A673 (cell line): ENCODE data around the gene CABLES1. TPM values are rescaled to one million over a fixed set of nuclear protein-coding genes. Genes with fewer than 3 reads are reported as not detected.
"Not testable (repeated sequence)": the region's sequence is repeated elsewhere in the genome, so short reads cannot be mapped to it uniquely, and the experiment has no call there.

Experiments
- BruUV-seq: library from RNA; stranded (reverse); fragments of 400-500 nt; replicated peaks from 2 replicates; lab custom pipeline; 2021; lab: Mats Ljungman, UMichigan
- CTCF ChIA-PET: fragments of 300-600 bp; sonication (Branson Sonifier 250); formaldehyde crosslinking; loops from one replicate; lab custom pipeline; 2022; ENCODE audit warnings: antibody characterized with exemption; lab: Charles Lee
- POLR2A ChIA-PET: fragments of 300-600 bp; sonication (Branson Sonifier 250); formaldehyde crosslinking; loops from one replicate; lab custom pipeline; 2022; ENCODE audit warnings: antibody characterized with exemption; ENCODE audit not compliant: low non-redundant PET; lab: Charles Lee
- DNase-seq: peaks from one replicate; pipeline ENCODE4 v3.0.0-alpha.2; 2015; ENCODE audit warnings: low spot score
- H3K27ac ChIP-seq: fragments of 200-600 bp; sonication (generic); 2 replicates; pipeline ENCODE4 v1.5.1; 2016; ENCODE audit warnings: mixed run types, low read depth, mild to moderate bottlenecking, mixed read lengths, antibody characterized with exemption, low read length; ENCODE audit not compliant: poor library complexity, severe bottlenecking
- H3K27me3 ChIP-seq: fragments of 200-600 bp; sonication (generic); replicated peaks from 2 replicates; pipeline ENCODE4 v1.6.1; 2017; ENCODE audit warnings: mixed run types, low read depth, mild to moderate bottlenecking, mixed read lengths, antibody characterized with exemption, low read length; ENCODE audit not compliant: insufficient read depth, poor library complexity
- H3K36me3 ChIP-seq: fragments of 200-600 bp; sonication (generic); 2 replicates; pipeline ENCODE4 v1.6.1; 2016; ENCODE audit warnings: mixed run types, mild to moderate bottlenecking, mixed read lengths, antibody characterized with exemption, low read length; ENCODE audit not compliant: insufficient read depth, poor library complexity, severe bottlenecking
- H3K4me1 ChIP-seq: fragments of 200-600 bp; sonication (generic); 2 replicates; pipeline ENCODE4 v1.6.1; 2017; ENCODE audit warnings: mixed run types, mild to moderate bottlenecking, mixed read lengths, antibody characterized with exemption, low read length; ENCODE audit not compliant: insufficient read depth, poor library complexity, severe bottlenecking
- H3K4me3 ChIP-seq: fragments of 200-600 bp; sonication (generic); 2 replicates; pipeline ENCODE4 v1.5.1; 2016; ENCODE audit warnings: low read depth, mixed run types, mild to moderate bottlenecking, mixed read lengths, low read length; ENCODE audit not compliant: poor library complexity, severe bottlenecking
- H3K9me3 ChIP-seq: fragments of 200-600 bp; sonication (generic); 2 replicates; pipeline ENCODE4 v1.6.1; 2016; ENCODE audit warnings: mixed run types, low read depth, mild to moderate bottlenecking, mixed read lengths, antibody characterized with exemption, low read length; ENCODE audit not compliant: poor library complexity, severe bottlenecking
- CTCF ChIP-seq: fragments of 300-800, 200-600 bp; sonication (generic); conservative IDR thresholded peaks from 2 replicates; pipeline ENCODE4 v1.5.1; 2017; ENCODE audit warnings: low read depth, mild to moderate bottlenecking, antibody characterized with exemption, low read length, moderate library complexity, mixed read lengths
- EZH2 ChIP-seq: fragments of 200-600 bp; sonication (generic); IDR thresholded peaks from 2 replicates; pipeline ENCODE4 v1.6.1; 2017; ENCODE audit warnings: borderline replicate concordance, low read depth, mild to moderate bottlenecking, mixed read lengths, antibody characterized with exemption, low read length; ENCODE audit not compliant: poor library complexity, severe bottlenecking
- intact Hi-C: fragments of 100-400 bp; cut with micrococcal nuclease; formaldehyde crosslinking; loops from one replicate; pipeline ENCODE4 v1.10.0; 2022; ENCODE audit not compliant: unreplicated experiment
- total RNA-seq: library from RNA; stranded (reverse); gene quantifications from 2 replicates; pipeline ENCODE4 v1.2.3, GENCODE V29; 2021

Gene CABLES1
- total RNA-seq, 1 experiment from 2014 or later = 7.2 TPM

- POLR2A ChIA-PET = no interaction called here
Measured at GRCh38 chr18:23107718-23108117, 27.6 kb upstream of the CABLES1 start.

GRCh38 chr18:23108496-23108895 lies 26.8 kb upstream of the CABLES1 start:
- Histone ChIP-seq H3K4me1 (peaks cover 32% of the 10 kb centered on the region), H3K4me3 (no peak overlapping the region), H3K27me3 (no peaks in the 10 kb centered on the region), H3K27ac (no peak overlapping the region), H3K36me3 (no peaks in the 10 kb centered on the region), H3K9me3 (no peaks in the 10 kb centered on the region)
- ChIA-PET CTCF (no interaction called here), POLR2A (interaction anchor here (0.7 kb wide), 1 partner anchor 18 kb away, joined by 4 read pairs; no protein-coding TSS in a partner anchor)
- BruUV-seq = no TSS peak
- intact Hi-C loops = no loop called here
- DNase-seq = no peak
- TF ChIP-seq EZH2 (no peak), CTCF (no peak)

More at GRCh38 chr18:23107718-23108117, 27.6 kb upstream of the CABLES1 start:
- Histone ChIP-seq H3K4me3 (no peak overlapping the region), H3K27me3 (no peaks in the 10 kb centered on the region), H3K9me3 (no peaks in the 10 kb centered on the region), H3K36me3 (no peaks in the 10 kb centered on the region), H3K4me1 (peaks cover 32% of the 10 kb centered on the region), H3K27ac (peak overlapping the region; percentile 63)
- BruUV-seq = no TSS peak
- TF ChIP-seq EZH2 (no peak), CTCF (no peak)
- CTCF ChIA-PET = no interaction called here
- intact Hi-C loops = no loop called here
- peak; percentile 67 for DNase-seq

- intact Hi-C loops, H3K4me3 ChIP-seq, H3K36me3 ChIP-seq, H3K9me3 ChIP-seq, BruUV-seq, H3K27me3 ChIP-seq, DNase-seq, H3K27ac ChIP-seq, CTCF ChIA-PET: not testable (repeated sequence)
- H3K4me1 ChIP-seq = peaks cover 39% of the 10 kb centered on the region
- POLR2A ChIA-PET = interaction anchor here (0.7 kb wide), 1 partner anchor 18 kb away, joined by 4 read pairs; no protein-coding TSS in a partner anchor
Measured at GRCh38 chr18:23109163-23109562, 26.1 kb upstream of the CABLES1 start.

GRCh38 chr18:23113576-23113975 lies 21.7 kb upstream of the CABLES1 start:
- Histone ChIP-seq H3K36me3 (no peaks in the 10 kb centered on the region), H3K27ac (no peak overlapping the region), H3K4me3 (no peak overlapping the region), H3K9me3 (no peaks in the 10 kb centered on the region), H3K27me3 (no peaks in the 10 kb centered on the region), H3K4me1 (peaks cover 18% of the 10 kb centered on the region)
- no peak for DNase-seq
- CTCF ChIA-PET = interaction anchor here (1.2 kb wide), 1 partner anchor 18 kb away, joined by 6 read pairs; no protein-coding TSS in a partner anchor
- BruUV-seq = no TSS peak
- intact Hi-C loops = no loop called here
- TF ChIP-seq EZH2 = no peak
- TF ChIP-seq CTCF = no peak
- POLR2A ChIA-PET = no interaction called here
